Left ventricle myocardium inferior (tissue), 1 donor: ENCODE measurements around the gene TMC7. TPM values are rescaled to one million over a fixed set of nuclear protein-coding genes. Genes with fewer than 3 reads are reported as not detected.

Experiments used
- DNase-seq: peaks from one replicate; pipeline ENCODE4 v3.0.0-alpha.2; 2020
- H3K27ac ChIP-seq: fragments of 200-600 bp; replicated peaks from 2 replicates; pipeline ENCODE4 v1.8.0; 2021
- H3K27me3 ChIP-seq: fragments of 200-600 bp; 2 replicates; pipeline ENCODE4 v1.8.0; 2021; ENCODE audit warnings: low read depth
- H3K36me3 ChIP-seq: fragments of 200-600 bp; 2 replicates; pipeline ENCODE4 v1.8.0; 2021
- H3K4me1 ChIP-seq: fragments of 200-600 bp; 2 replicates; pipeline ENCODE4 v1.8.0; 2021
- H3K4me3 ChIP-seq: fragments of 200-600 bp; 2 replicates; pipeline ENCODE4 v1.8.0; 2021; ENCODE audit warnings: mild to moderate bottlenecking, moderate library complexity
- H3K9me3 ChIP-seq: fragments of 200-600 bp; replicated peaks from 2 replicates; pipeline ENCODE4 v1.8.0; 2021
- intact Hi-C: fragments of 100-400 bp; cut with micrococcal nuclease; formaldehyde crosslinking; loops from one replicate; pipeline ENCODE4 v1.11.0; 2022
- total RNA-seq: library from RNA; stranded (reverse); fragmentation: NEBNext Ultra II Directional; extraction: Animal tissue kit (Norgen Biotek cat#: 25700); gene quantifications from one replicate; pipeline ENCODE4 v1.2.1, GENCODE V29; 2021
- TF ChIP-seq, protein P1 (sequence below): fragments of 200-600 bp; IDR thresholded peaks from 2 replicates; pipeline ENCODE4 v1.8.0; 2021; ENCODE audit warnings: antibody characterized with exemption, mild to moderate bottlenecking, borderline replicate concordance
- donor health status: DM: no; HTN: yes; CAD: no; lungs with severe emphysema.

TMC7 gene
- total RNA-seq, 1 donor from 2014 or later = 0.69 TPM

DNA sequence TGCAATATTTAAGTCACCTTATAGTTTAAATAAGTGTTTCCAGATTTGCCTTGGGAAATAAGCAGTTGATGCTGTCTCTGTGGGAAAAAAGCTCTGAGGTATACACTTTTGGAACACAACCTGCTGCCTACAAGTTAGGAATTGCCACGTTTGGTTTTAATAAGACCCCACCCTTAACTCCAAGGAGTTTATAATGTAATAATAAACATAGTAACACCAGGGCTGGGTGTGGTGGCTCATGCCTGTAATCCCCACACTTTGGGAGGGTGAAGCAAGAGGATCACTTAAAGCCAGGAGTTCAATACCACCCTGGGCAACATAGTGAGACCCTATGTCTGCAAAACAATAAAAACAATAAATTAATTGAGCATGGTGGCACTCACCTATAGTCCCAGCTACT, 41.7 kb upstream of the TMC7 start:
- TF ChIP-seq, protein P1, sequence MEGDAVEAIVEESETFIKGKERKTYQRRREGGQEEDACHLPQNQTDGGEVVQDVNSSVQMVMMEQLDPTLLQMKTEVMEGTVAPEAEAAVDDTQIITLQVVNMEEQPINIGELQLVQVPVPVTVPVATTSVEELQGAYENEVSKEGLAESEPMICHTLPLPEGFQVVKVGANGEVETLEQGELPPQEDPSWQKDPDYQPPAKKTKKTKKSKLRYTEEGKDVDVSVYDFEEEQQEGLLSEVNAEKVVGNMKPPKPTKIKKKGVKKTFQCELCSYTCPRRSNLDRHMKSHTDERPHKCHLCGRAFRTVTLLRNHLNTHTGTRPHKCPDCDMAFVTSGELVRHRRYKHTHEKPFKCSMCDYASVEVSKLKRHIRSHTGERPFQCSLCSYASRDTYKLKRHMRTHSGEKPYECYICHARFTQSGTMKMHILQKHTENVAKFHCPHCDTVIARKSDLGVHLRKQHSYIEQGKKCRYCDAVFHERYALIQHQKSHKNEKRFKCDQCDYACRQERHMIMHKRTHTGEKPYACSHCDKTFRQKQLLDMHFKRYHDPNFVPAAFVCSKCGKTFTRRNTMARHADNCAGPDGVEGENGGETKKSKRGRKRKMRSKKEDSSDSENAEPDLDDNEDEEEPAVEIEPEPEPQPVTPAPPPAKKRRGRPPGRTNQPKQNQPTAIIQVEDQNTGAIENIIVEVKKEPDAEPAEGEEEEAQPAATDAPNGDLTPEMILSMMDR = no peak
- Histone ChIP-seq H3K4me3 (no peak overlapping the region), H3K4me1 (peaks cover 4% of the 10 kb centered on the region), H3K36me3 (no peaks in the 10 kb centered on the region), H3K27me3 (no peaks in the 10 kb centered on the region), H3K9me3 (no peaks in the 10 kb centered on the region), H3K27ac (no peak overlapping the region)
- no peak for DNase-seq
- intact Hi-C loops = no loop called here

DNA sequence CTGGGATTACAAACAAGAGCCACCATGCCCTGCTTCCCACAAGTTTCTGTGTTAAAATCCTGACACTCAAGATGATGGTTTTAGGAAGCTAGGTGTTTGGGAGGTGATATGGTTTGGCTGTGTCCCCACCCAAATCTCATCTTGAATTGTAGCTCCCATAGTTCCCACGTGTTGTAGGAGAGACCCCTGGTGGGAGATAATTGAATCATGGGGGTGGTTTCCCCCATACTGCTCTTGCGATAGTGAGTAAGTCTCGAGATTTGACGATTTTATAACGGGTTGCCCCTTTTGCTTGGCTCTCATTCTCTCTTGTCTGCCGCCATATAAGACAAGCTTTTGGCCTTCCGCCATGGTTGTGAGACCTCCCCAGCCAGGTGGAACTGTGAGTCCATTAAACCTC, 40.3 kb upstream of the TMC7 start:
- no peaks in the 10 kb centered on the region for H3K27me3 ChIP-seq
- no peak overlapping the region for H3K27ac ChIP-seq
- intact Hi-C loops = no loop called here
- no peak for DNase-seq
- TF ChIP-seq, protein P1 = no peak
- no peaks in the 10 kb centered on the region for H3K36me3 ChIP-seq
- H3K4me3 ChIP-seq = no peak overlapping the region
- H3K4me1 ChIP-seq = peaks cover 4% of the 10 kb centered on the region
- H3K9me3 ChIP-seq = no peaks in the 10 kb centered on the region

DNA sequence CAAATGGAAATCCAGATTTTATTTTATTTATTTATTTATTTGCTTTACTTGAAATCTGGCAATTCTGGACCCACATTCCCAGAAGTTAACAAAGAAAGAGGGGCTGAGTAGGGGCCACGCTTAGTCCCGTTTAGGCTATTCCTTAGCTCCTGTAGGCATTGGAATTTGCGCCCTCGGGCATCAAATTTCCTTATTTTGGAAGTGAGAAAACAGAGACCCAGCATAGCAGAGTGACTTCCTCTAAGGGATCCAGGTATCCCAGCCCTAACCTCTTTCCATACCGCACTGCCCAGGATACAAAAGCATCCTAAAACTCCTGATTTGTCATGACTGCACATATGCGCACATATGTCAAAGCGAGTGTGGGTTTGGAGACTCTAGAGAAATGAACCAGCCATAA, 38.5 kb upstream of the TMC7 start:
- intact Hi-C loops = no loop called here
- Histone ChIP-seq H3K9me3 (no peaks in the 10 kb centered on the region), H3K4me3 (no peak overlapping the region), H3K27ac (no peak overlapping the region), H3K4me1 (peaks cover 4% of the 10 kb centered on the region), H3K36me3 (no peaks in the 10 kb centered on the region), H3K27me3 (no peaks in the 10 kb centered on the region)
- TF ChIP-seq, protein P1 = no peak
- DNase-seq = no peak

DNA sequence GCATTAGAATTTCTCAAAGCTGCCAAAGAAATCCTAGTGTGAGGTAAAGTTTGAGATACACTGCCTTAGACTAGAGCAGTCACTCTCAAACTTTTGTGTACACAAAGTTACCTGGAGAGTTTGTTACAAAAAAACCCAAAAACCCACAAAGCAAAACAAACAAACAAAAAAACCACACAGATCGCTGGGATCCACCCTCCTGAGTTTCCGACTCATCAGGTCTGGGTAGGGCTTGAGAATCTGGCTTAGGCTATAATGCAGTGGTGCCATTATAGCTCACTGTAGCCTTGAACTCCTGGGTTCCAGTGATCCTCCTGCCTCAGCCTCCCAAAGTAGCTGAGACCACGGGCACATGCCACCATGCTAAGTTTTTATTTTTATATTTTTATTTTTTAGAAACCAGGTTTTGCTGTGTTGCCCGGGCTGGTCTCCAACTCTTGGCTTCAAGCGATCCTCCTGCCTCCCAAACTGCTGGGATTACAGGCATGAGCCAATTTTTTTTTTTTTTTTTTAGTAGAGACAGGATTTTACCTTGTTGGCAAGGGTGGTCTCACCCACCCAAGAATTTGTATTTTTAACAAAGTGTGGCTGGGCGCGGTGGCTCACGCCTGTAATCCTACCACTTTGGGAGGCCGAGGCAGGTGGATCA, 35.2 kb upstream of the TMC7 start:
- DNase-seq = no peak
- no peaks in the 10 kb centered on the region for H3K27me3 ChIP-seq
- H3K27ac ChIP-seq = no peak overlapping the region
- intact Hi-C loops = no loop called here
- no peaks in the 10 kb centered on the region for H3K9me3 ChIP-seq
- H3K4me3 ChIP-seq = no peak overlapping the region
- no peaks in the 10 kb centered on the region for H3K36me3 ChIP-seq
- TF ChIP-seq, protein P1 = no peak
- H3K4me1 ChIP-seq = peaks cover 4% of the 10 kb centered on the region

DNA sequence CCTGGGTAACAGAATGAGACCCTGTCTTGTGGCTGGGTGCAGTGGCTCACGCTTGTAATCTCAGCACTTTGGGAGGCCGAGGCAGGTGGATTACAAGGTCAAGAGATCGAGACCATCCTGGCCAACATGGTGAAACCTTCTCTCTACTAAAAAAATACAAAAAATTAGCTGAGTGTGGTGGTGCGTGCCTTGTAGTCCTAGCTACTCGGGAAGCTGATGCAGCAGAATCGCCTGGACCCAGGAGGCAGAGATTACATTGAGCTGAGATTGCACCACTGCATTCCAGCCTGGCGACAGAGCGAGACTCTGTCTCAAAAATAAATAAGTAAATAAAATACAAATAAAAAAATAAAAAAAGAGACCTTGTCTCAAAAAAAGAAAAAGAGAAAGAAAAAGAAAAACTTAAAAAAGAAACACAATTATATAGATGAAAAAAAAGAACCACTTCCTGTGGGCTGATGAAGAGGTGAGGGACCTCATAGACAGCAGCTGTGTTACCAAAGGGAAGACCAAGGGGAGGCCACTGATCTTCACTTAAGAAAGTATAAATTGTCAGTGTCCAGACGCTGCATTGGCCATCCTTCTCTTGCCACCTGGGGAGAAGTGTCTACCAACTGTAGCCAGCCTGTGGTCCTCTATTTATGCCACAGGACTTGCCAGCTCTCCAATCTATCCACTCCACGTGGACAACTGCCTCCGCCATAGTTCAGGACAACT, 33.1 kb upstream of the TMC7 start:
- H3K9me3 ChIP-seq = no peaks in the 10 kb centered on the region
- intact Hi-C loops = no loop called here
- no peak for DNase-seq

More for the DNA sequence above, 33.1 kb upstream of the TMC7 start:
- H3K4me1 ChIP-seq = peaks cover 4% of the 10 kb centered on the region
- H3K36me3 ChIP-seq = no peaks in the 10 kb centered on the region
- no peaks in the 10 kb centered on the region for H3K27me3 ChIP-seq
- no peak overlapping the region for H3K4me3 ChIP-seq
- TF ChIP-seq, protein P1 = no peak
- no peak overlapping the region for H3K27ac ChIP-seq
